Measurements from ENCODE around the gene SEC22C. TPM values are rescaled to one million over a fixed set of nuclear protein-coding genes. Genes with fewer than 3 reads are reported as not detected.

Gene SEC22C
- total RNA-seq, 1 experiment from 2014 or later: 38.1 TPM

DNA sequence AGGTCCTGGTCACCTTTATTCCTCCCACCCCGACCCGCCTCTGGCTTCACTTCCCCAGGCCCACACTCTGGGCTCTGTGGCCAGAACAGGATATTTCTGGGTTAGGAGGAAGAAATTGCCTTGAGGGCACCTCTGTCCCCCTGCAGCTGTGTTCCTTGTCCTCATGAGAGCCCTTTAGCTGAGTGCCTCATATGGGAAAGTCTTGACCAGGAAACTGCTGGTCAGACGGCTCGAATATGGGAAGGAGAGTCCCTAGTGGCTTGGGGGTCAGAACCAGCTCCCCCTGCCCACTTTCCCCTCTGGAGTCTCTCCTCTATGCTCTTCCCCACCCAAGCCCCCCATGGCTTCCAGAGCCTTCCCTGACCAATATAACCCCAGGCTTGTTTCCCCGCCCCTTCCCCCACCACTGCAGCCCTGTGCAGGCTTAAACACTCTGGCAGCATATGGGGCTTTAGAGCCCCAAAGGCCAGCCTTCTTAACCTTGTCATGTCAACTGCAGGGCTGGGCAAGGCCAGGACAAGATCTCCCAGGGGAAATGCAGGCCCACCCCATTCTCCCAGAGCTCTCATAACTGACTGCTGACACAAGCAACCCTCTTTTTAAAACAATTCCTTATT is 36.4 kb downstream of the SEC22C start:
- Histone ChIP-seq H3K4me1 (replicated peaks; ENCODE audit: insufficient read depth) (0 out of 2 replicates have a peak, but pooled peaks cover 9% of the 10 kb centered on the region), H3K27me3 (ENCODE audit: insufficient read depth, low read depth) (no peaks in the 10 kb centered on the region), H3K27ac (no peak overlapping the region), H3F3A (ENCODE audit: insufficient read depth, low read depth) (no peaks in the 10 kb centered on the region), H3K4me2 (no peak overlapping the region), H3K79me2 (ENCODE audit: low read depth) (no peaks in the 10 kb centered on the region), H3K9me3 (ENCODE audit: insufficient read depth, low read depth) (no peaks in the 10 kb centered on the region), H4K20me1 (ENCODE audit: insufficient read depth) (no peaks in the 10 kb centered on the region), H2AFZ (no peak overlapping the region), H3K9me2 (ENCODE audit: insufficient read depth) (no peaks in the 10 kb centered on the region), H3K4me3 (no peak overlapping the region), H3K36me3 (ENCODE audit: low read depth) (no peaks in the 10 kb centered on the region)
- TF ChIP-seq EZH2 (IDR thresholded peaks at IDR 0.05; ENCODE audit: low read depth): no peak
- TF ChIP-seq, protein P1, sequence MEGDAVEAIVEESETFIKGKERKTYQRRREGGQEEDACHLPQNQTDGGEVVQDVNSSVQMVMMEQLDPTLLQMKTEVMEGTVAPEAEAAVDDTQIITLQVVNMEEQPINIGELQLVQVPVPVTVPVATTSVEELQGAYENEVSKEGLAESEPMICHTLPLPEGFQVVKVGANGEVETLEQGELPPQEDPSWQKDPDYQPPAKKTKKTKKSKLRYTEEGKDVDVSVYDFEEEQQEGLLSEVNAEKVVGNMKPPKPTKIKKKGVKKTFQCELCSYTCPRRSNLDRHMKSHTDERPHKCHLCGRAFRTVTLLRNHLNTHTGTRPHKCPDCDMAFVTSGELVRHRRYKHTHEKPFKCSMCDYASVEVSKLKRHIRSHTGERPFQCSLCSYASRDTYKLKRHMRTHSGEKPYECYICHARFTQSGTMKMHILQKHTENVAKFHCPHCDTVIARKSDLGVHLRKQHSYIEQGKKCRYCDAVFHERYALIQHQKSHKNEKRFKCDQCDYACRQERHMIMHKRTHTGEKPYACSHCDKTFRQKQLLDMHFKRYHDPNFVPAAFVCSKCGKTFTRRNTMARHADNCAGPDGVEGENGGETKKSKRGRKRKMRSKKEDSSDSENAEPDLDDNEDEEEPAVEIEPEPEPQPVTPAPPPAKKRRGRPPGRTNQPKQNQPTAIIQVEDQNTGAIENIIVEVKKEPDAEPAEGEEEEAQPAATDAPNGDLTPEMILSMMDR (conservative IDR thresholded peaks at IDR 0.05): no peak
- intact Hi-C loops (cut with micrococcal nuclease; ENCODE audit: unreplicated experiment): loop anchor here (5.0 to 10.0 kb wide), 2 partner anchors 428 to 651 kb away; no protein-coding TSS in a partner anchor
- no peak for DNase-seq
- ChIA-PET CTCF (interaction anchor here (0.6 to 1.1 kb wide), 4 partner anchors 243 to 316 kb away, joined by 3 to 9 read pairs (median 3); no protein-coding TSS in a partner anchor), POLR2A (ENCODE audit: unreplicated experiment) (no interaction called here)
- BruUV-seq (replicated peaks): no TSS peak

GRCh38 chr3:42544492-42545283 is 37.1 kb downstream of the SEC22C start:
- intact Hi-C loops (cut with micrococcal nuclease; ENCODE audit: unreplicated experiment): loop anchor here (5.0 to 10.0 kb wide), 2 partner anchors 427 to 650 kb away; no protein-coding TSS in a partner anchor
- Histone ChIP-seq H3K9me3 (ENCODE audit: insufficient read depth, low read depth) (no peaks in the 10 kb centered on the region), H3K4me1 (replicated peaks; ENCODE audit: insufficient read depth) (0 out of 2 replicates have a peak, but pooled peaks cover 9% of the 10 kb centered on the region), H3K4me3 (no peak overlapping the region), H3F3A (ENCODE audit: insufficient read depth, low read depth) (no peaks in the 10 kb centered on the region), H3K27me3 (ENCODE audit: insufficient read depth, low read depth) (no peaks in the 10 kb centered on the region), H3K27ac (no peak overlapping the region), H4K20me1 (ENCODE audit: insufficient read depth) (no peaks in the 10 kb centered on the region), H3K9me2 (ENCODE audit: insufficient read depth) (no peaks in the 10 kb centered on the region), H2AFZ (no peak overlapping the region), H3K79me2 (ENCODE audit: low read depth) (no peaks in the 10 kb centered on the region), H3K36me3 (ENCODE audit: low read depth) (no peaks in the 10 kb centered on the region), H3K4me2 (no peak overlapping the region)
- no TSS peak for BruUV-seq (replicated peaks)
- ChIA-PET CTCF (interaction anchor here (0.7 kb wide), 1 partner anchor 290 kb away, joined by 3 read pairs; no protein-coding TSS in a partner anchor), POLR2A (ENCODE audit: unreplicated experiment) (no interaction called here)
- TF ChIP-seq, protein P1 (conservative IDR thresholded peaks at IDR 0.05): no peak
- peak in 1 of 2 experiments; percentile 37 for DNase-seq

- CTCF ChIA-PET: no interaction called here
Observed at GRCh38 chr3:42541079-42541478, 40.7 kb downstream of the SEC22C start.

More at GRCh38 chr3:42541079-42541478, 40.7 kb downstream of the SEC22C start:
- H3K27ac ChIP-seq: no peak overlapping the region
- H4K20me1 ChIP-seq (ENCODE audit: insufficient read depth): no peaks in the 10 kb centered on the region
- intact Hi-C loops (cut with micrococcal nuclease; ENCODE audit: unreplicated experiment): loop anchor here (10.0 kb wide), 1 partner anchor 646 kb away; no protein-coding TSS in a partner anchor
- BruUV-seq (replicated peaks): no TSS peak
- no peak for TF ChIP-seq EZH2 (IDR thresholded peaks at IDR 0.05; ENCODE audit: low read depth)
- TF ChIP-seq, protein P1 (conservative IDR thresholded peaks at IDR 0.05): no peak
- 0 out of 2 replicates have a peak, but pooled peaks cover 9% of the 10 kb centered on the region for H3K4me1 ChIP-seq (replicated peaks; ENCODE audit: insufficient read depth)
- H3K79me2 ChIP-seq (ENCODE audit: low read depth): no peaks in the 10 kb centered on the region
- no peak overlapping the region for H2AFZ ChIP-seq
- no peak for DNase-seq
- POLR2A ChIA-PET (ENCODE audit: unreplicated experiment): no interaction called here
- H3K9me3 ChIP-seq (ENCODE audit: insufficient read depth, low read depth): no peaks in the 10 kb centered on the region
- H3K4me3 ChIP-seq: no peak overlapping the region
- no peaks in the 10 kb centered on the region for H3K36me3 ChIP-seq (ENCODE audit: low read depth)
- H3K4me2 ChIP-seq: no peak overlapping the region
- H3K9me2 ChIP-seq (ENCODE audit: insufficient read depth): no peaks in the 10 kb centered on the region
- no peaks in the 10 kb centered on the region for H3K27me3 ChIP-seq (ENCODE audit: insufficient read depth, low read depth)
- H3F3A ChIP-seq (ENCODE audit: insufficient read depth, low read depth): no peaks in the 10 kb centered on the region
